Testis (tissue), 3 donors: Measurements from ENCODE around the gene ITIH4. TPM values are rescaled to one million over a fixed set of nuclear protein-coding genes. Genes with fewer than 3 reads are reported as not detected.

Experiments used
- DNase-seq: peaks from one replicate; pipeline ENCODE4 v3.0.0-alpha.2; 2019
- H3K27ac ChIP-seq, 2 donors: fragments of 200-600 bp; sonication (generic); one replicate each; pipeline ENCODE4 v1.5.1; 2019
- H3K27me3 ChIP-seq: fragments of 200-600 bp; sonication (generic); one replicate; pipeline ENCODE4 v1.5.1; 2019
- H3K36me3 ChIP-seq: fragments of 200-600 bp; sonication (generic); one replicate; pipeline ENCODE4 v1.5.1; 2017; ENCODE audit warnings: low read depth; ENCODE audit errors: missing control alignments
- H3K4me1 ChIP-seq: fragments of 200-600 bp; sonication (generic); one replicate; pipeline ENCODE4 v1.5.1; 2019
- H3K4me3 ChIP-seq, 2 donors: fragments of 200-600 bp; sonication (generic); one replicate each; pipeline ENCODE4 v1.5.1; 2017 to 2019
- H3K9me3 ChIP-seq: fragments of 200-600 bp; sonication (generic); one replicate; pipeline ENCODE4 v1.5.1; 2017
- POLR2A ChIP-seq: fragments of 450-650 bp; IDR thresholded peaks from one replicate; pipeline ENCODE4 v1.6.1; 2017; ENCODE audit warnings: antibody characterized with exemption, mild to moderate bottlenecking, moderate library complexity
- WGBS, 2 donors: methylation state at CpG; one replicate each; pipeline ENCODE4 v1.1.5; 2018; 5-methylcytosine and 5-hydroxymethylcytosine counted together
- intact Hi-C: fragments of 100-400 bp; cut with DNase I; formaldehyde crosslinking; loops from one replicate; pipeline ENCODE4 v1.15.1; 2023; ENCODE audit warnings: low total_unique reads
- polyA plus RNA-seq: library from polyadenylated mRNA; stranded (reverse); fragments of 350-450 nt; fragmentation: Illumina TruSeq; extraction: RNeasy Lipid Tissue Mini Kit (QIAGEN cat#74804); gene quantifications from one replicate; pipeline ENCODE4 v1.2.3, GENCODE V29; 2014; ENCODE audit warnings: low read depth, low replicate concordance; ENCODE audit not compliant: insufficient read depth
- total RNA-seq, 2 donors: library from RNA; depleted of rRNA; stranded (reverse); fragments of >200 nt; gene quantifications; one replicate each; pipeline ENCODE4 v1.2.3, GENCODE V29; 2016
- TF ChIP-seq, protein P1 (sequence below), 3 experiments: fragments of 450-650 bp in 2 of 3; fragments of 200-600 bp in 1 of 3; sonication (generic) in 1 of 3; IDR thresholded peaks; one replicate each; pipeline ENCODE4 v1.5.1; 2016 to 2019; ENCODE audit warnings: antibody characterized with exemption in 3 of 3, mild to moderate bottlenecking in 2 of 3, moderate library complexity in 1 of 3

Gene ITIH4
- total and polyA plus RNA-seq, 3 donors from 2014 or later: 16.8 to 30.2 (median 19.9) TPM

DNA sequence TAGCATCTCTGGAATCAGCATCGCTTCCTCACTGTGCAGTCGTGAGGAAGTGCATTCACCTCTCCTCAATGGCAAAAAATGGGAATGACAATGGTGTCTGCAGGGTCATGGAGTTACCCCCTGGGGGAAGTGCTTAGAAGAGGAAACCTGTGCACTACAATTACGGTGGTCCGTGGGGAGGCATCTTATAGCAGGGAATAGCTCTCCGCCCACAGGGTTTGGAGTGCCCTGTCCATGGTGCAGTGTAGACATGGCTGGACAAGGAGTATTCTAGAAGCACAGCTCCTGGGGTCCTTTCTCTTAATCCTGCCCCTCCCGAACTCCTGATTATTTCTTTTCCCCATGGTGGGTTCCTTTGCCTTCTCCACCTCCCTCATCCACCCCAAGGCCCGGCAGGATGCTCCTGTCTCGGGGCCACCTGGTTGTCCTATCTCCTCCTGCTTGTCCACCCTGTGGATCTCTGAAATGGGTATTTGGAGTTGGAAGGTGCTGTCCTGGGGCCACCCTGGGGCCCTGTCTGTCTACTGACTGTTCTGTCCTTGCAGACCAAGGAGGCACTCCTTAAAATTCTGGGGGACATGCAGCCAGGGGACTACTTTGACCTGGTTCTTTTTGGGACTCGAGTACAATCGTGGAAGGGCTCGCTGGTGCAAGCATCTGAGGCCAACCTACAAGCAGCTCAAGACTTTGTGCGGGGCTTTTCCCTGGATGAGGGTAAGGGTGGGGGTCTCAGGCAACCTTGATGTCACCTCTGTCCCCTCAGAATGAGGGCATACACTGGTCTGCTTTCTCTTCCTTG is 47.9 kb downstream of the ITIH4 start:
- no peak for DNase-seq
- Histone ChIP-seq H3K4me3 (no peak overlapping the region), H3K9me3 (no peaks in the 10 kb centered on the region), H3K4me1 (no peaks in the 10 kb centered on the region), H3K36me3 (no peaks in the 10 kb centered on the region), H3K27ac (no peak overlapping the region), H3K27me3 (no peaks in the 10 kb centered on the region)
- intact Hi-C loops: no loop called here
- 78 to 81% methylated on average over 12 of the region's 12 CpGs for WGBS, 2 donors
- TF ChIP-seq POLR2A: no peak
- TF ChIP-seq, protein P1, sequence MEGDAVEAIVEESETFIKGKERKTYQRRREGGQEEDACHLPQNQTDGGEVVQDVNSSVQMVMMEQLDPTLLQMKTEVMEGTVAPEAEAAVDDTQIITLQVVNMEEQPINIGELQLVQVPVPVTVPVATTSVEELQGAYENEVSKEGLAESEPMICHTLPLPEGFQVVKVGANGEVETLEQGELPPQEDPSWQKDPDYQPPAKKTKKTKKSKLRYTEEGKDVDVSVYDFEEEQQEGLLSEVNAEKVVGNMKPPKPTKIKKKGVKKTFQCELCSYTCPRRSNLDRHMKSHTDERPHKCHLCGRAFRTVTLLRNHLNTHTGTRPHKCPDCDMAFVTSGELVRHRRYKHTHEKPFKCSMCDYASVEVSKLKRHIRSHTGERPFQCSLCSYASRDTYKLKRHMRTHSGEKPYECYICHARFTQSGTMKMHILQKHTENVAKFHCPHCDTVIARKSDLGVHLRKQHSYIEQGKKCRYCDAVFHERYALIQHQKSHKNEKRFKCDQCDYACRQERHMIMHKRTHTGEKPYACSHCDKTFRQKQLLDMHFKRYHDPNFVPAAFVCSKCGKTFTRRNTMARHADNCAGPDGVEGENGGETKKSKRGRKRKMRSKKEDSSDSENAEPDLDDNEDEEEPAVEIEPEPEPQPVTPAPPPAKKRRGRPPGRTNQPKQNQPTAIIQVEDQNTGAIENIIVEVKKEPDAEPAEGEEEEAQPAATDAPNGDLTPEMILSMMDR (IDR thresholded peaks at IDR 0.05): no peak

DNA sequence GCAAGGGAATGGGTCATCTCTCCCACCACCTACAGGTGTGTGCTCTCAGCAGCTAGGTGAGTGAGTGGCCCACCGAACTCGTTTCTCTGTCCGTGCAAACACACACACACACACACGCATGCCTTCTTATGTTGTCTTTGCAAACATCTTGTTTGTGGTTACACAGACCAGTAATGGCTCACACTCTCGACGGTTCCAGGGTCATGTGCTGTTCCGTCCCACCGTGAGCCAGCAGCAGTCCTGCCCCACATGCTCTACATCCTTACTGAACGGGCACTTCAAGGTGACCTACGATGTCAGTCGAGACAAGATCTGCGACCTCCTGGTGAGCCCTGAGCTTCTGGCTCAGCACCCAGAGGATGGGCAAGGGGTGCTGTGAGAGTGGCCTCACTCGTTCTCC is 48.7 kb downstream of the ITIH4 start:
- 72 to 81% methylated on average over 13 of the region's 13 CpGs for WGBS, 2 donors
- intact Hi-C loops: no loop called here
- H3K36me3 ChIP-seq: no peaks in the 10 kb centered on the region
- DNase-seq: no peak
- TF ChIP-seq POLR2A: no peak
- TF ChIP-seq, protein P1 (IDR thresholded peaks at IDR 0.05): no peak
- no peaks in the 10 kb centered on the region for H3K4me1 ChIP-seq
- no peaks in the 10 kb centered on the region for H3K27me3 ChIP-seq
- H3K9me3 ChIP-seq: no peaks in the 10 kb centered on the region
- no peak overlapping the region for H3K4me3 ChIP-seq
- H3K27ac ChIP-seq: no peak overlapping the region

DNA sequence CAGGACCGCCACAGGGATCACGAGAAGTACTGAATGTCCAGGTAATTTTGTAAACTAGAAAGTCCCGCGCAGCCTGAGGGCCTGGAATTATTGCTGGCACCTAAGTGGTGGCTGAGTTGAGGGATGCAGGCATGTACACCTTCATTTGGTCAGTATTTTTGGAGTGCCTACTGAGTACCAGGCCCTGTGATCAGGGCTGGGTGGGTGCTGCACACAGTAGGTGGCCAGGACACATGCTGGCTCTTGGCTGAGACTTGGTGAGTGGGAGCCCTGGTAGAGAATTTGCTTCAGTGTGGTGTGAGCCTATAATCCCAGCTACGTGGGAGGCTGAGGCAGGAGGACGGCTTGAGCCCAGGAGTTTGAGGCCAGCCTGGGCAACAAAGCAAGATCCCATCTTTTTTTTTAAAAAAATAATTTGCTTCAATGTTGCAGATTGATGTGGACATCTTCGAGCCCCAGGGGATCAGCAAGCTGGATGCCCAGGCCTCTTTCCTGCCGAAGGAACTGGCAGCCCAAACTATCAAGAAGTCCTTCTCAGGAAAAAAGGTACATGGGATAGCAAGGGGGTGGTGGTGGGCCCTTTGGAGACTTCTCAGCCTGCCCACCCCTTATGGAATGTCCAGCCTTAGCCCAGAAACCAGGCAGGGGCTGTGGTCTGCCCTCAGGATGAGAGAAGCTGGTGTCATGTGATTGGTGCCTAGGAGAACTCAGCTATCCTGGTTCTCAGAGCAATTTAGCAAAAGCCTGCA is 50.5 kb downstream of the ITIH4 start:
- intact Hi-C loops: no loop called here
- Histone ChIP-seq H3K9me3 (no peaks in the 10 kb centered on the region), H3K27me3 (no peaks in the 10 kb centered on the region), H3K4me1 (no peaks in the 10 kb centered on the region), H3K4me3 (no peak overlapping the region), H3K27ac (no peak overlapping the region), H3K36me3 (no peaks in the 10 kb centered on the region)
- TF ChIP-seq, protein P1 (IDR thresholded peaks at IDR 0.05): no peak
- TF ChIP-seq POLR2A: no peak
- DNase-seq: no peak
- WGBS, 2 donors: 82 to 88% methylated on average over 8 of the region's 8 CpGs

DNA sequence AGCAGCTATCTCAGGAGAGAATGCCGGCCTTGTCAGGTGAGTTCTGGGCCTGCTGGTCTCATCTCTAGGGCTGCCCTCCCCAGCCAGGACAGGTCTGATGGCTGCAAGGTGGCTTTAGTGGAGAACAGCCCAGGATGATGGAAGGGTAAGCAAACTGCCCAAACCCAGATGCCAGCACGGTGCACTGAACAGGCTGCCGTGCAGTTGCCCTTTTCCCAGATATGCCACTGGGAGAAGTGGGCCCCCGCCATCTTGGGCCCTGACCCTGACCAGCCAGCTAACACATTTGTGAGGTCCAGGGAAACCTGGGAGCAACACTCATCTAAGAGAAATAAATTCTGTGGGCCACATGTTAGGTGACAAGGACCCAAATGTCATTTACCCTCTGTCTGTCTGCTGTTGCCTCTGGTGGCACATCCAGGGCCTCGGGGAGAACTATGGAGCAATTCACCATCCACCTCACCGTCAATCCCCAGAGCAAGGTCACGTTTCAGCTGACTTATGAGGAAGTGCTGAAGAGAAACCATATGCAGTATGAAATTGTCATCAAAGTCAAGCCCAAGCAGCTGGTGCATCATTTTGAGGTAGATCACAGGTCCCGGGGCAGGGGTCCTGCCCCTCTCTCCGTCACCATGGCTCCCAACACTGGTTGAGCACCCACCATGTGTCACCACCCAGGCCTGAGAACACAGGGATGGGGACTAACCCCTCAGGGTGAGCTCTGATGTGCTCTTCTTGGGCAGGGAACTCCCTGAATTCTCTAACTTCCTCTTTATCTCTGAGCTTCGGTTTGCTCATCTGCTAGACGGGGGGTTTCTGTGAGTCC is 51.2 kb downstream of the ITIH4 start:
- WGBS, 2 donors: 84 to 85% methylated on average over 7 to 11 of the region's 11 CpGs
- DNase-seq: no peak
- Histone ChIP-seq H3K4me1 (no peaks in the 10 kb centered on the region), H3K27ac (no peak overlapping the region), H3K27me3 (no peaks in the 10 kb centered on the region), H3K36me3 (no peaks in the 10 kb centered on the region), H3K4me3 (no peak overlapping the region), H3K9me3 (no peaks in the 10 kb centered on the region)
- intact Hi-C loops: no loop called here
- TF ChIP-seq, protein P1 (IDR thresholded peaks at IDR 0.05): no peak
- no peak for TF ChIP-seq POLR2A
